ENCODE measurements around the gene GPC1. TPM values are rescaled to one million over a fixed set of nuclear protein-coding genes. Genes with fewer than 3 reads are reported as not detected.
"Not testable (repeated sequence)": the region's sequence is repeated elsewhere in the genome, so short reads cannot be mapped to it uniquely, and the experiment has no call there.

Gene GPC1
- total RNA-seq, 6 experiments from 2014 or later, result 20.7 to 44.5 (median 27.8) TPM

GRCh38 chr2:240491483-240491882 is 56.0 kb downstream of the GPC1 start:
- intact Hi-C loops (cut with DNase I), result no loop called here
- H3K27ac ChIP-seq, result no peak overlapping the region
- H3K36me3 ChIP-seq, result no peaks in the 10 kb centered on the region
- TF ChIP-seq, protein P1, sequence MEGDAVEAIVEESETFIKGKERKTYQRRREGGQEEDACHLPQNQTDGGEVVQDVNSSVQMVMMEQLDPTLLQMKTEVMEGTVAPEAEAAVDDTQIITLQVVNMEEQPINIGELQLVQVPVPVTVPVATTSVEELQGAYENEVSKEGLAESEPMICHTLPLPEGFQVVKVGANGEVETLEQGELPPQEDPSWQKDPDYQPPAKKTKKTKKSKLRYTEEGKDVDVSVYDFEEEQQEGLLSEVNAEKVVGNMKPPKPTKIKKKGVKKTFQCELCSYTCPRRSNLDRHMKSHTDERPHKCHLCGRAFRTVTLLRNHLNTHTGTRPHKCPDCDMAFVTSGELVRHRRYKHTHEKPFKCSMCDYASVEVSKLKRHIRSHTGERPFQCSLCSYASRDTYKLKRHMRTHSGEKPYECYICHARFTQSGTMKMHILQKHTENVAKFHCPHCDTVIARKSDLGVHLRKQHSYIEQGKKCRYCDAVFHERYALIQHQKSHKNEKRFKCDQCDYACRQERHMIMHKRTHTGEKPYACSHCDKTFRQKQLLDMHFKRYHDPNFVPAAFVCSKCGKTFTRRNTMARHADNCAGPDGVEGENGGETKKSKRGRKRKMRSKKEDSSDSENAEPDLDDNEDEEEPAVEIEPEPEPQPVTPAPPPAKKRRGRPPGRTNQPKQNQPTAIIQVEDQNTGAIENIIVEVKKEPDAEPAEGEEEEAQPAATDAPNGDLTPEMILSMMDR (IDR thresholded peaks at IDR 0.05), result no peak
- TF ChIP-seq POLR2A (IDR thresholded peaks at IDR 0.05), result no peak
- H3K4me1 ChIP-seq, result no peaks in the 10 kb centered on the region
- DNase-seq, result no peak
- H3K4me3 ChIP-seq, result no peak overlapping the region
- WGBS (ENCODE audit: insufficient coverage, low coverage, low lambda C conversion rate, missing lambda C conversion rate), result 82% methylated on average over 2 of the region's 2 CpGs
- H3K9me3 ChIP-seq, result no peaks in the 10 kb centered on the region
- ATAC-seq, result no peak
- no peaks in the 10 kb centered on the region for H3K27me3 ChIP-seq

DNA sequence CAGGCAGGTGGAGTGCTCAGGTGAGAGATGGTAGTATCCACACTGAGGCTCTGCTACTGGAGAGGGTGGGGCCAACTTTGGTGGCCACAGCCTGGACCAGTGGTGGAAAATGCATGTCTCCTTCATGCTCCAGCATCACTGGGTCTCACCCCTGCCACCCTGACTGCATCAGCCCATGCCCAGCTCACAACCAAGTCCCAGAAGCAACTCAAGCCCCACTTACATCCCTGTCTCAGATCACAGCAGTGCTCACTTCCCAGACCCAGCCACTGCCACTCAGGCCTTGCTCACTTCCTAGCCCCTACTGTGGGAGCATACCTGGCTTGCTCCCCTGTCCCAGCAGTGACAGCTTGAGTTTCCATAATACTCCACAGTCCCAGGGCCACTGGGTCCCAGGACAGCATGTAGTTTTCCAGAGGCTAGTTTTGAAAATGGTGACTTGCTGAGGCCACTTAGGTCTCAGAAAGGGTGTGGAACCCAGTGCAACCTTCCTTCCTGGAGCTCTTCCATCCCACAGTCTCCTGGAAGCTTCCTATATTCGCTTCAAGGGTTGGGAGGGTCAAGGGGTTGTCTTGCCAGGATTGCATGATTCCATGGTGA is 58.8 kb downstream of the GPC1 start:
- H3K27me3 ChIP-seq, result no peaks in the 10 kb centered on the region
- H3K27ac ChIP-seq, result no peak overlapping the region
- WGBS (ENCODE audit: insufficient coverage, low coverage, low lambda C conversion rate, missing lambda C conversion rate), result no CpG with 5 or more reads among the region's 1 CpG
- H3K4me3 ChIP-seq, result no peak overlapping the region
- H3K36me3 ChIP-seq, result no peaks in the 10 kb centered on the region
- intact Hi-C loops (cut with DNase I), result no loop called here
- TF ChIP-seq, protein P1 (IDR thresholded peaks at IDR 0.05), result no peak
- no peak for TF ChIP-seq POLR2A (IDR thresholded peaks at IDR 0.05)
- H3K9me3 ChIP-seq, result no peaks in the 10 kb centered on the region
- peak in 1 of 4 donors; percentile 28 for ATAC-seq
- DNase-seq, result no peak
- H3K4me1 ChIP-seq, result no peaks in the 10 kb centered on the region

DNA sequence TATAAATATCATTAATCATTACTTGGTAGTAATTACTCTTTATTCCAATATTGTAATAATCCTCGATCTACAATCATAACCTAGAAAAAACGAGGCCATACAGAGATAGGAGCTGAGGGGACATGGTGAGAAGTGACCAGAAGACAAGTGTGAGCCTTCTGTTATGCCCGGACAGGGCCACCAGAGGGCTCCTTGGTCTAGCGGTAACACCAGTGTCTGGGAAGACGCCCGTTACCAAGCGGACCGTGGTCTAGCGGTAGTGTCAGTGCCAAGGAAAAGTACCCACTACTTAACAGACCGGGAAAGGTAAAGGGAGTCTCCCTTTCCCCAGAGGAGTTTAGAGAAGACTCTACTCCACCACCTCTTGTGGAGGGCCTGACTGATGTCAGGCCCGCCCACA is 59.5 kb downstream of the GPC1 start:
- H3K4me1 ChIP-seq; H3K9me3 ChIP-seq; intact Hi-C loops (cut with DNase I); ATAC-seq; H3K27me3 ChIP-seq; H3K4me3 ChIP-seq; H3K27ac ChIP-seq; H3K36me3 ChIP-seq; DNase-seq: not testable (repeated sequence)
- 80% methylated on average over 11 of the region's 11 CpGs for WGBS (ENCODE audit: insufficient coverage, low coverage, low lambda C conversion rate, missing lambda C conversion rate)
- TF ChIP-seq, protein P1 (IDR thresholded peaks at IDR 0.05), result peak in 2 of 4 donors; percentile 24 to 31

GRCh38 chr2:240497082-240497481 is 61.6 kb downstream of the GPC1 start:
- H3K27me3 ChIP-seq; ATAC-seq; H3K9me3 ChIP-seq; H3K27ac ChIP-seq; DNase-seq; intact Hi-C loops (cut with DNase I); H3K4me1 ChIP-seq; H3K36me3 ChIP-seq; H3K4me3 ChIP-seq: not testable (repeated sequence)
- 97% methylated on average over 5 of the region's 7 CpGs for WGBS (ENCODE audit: insufficient coverage, low coverage, low lambda C conversion rate, missing lambda C conversion rate)

DNA sequence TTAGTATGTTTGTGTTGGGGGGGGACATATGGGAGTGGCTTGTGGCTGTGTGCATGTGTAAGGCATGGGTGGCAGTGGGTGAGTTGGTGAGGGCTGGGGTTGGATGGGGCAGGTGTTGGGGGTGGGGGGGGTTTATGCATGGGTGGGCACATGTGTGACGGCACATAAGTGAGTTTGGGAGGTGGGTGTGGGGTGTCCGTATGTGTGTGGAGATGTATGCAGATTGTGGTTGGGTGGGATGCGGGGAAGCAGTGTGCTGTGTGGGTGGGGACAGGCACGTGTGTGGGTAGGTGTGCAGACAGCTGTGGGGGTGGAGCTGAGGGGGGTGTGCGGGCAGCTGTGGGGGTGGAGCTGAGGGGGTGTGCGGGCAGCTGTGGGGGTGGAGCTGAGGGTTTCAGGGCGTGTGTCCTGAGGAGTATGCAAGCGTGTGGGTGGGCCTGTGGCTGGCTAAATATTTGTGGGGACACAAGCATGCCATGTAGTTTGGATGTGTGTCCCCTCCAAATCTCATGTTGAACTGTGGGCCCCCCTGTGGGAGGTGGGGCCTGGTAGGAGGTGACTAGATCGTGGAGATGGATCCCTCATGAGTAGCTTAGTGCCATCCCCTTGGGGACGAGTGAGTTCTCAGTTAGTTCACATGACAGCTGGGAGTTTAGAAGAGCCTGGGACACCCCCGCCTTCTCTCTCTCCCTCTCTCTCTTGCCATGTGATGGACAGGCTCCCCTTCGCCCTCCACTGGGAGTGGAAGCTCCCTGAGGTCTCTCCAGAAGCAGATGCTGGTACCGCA is 62.9 kb downstream of the GPC1 start:
- Histone ChIP-seq H3K9me3 (no peaks in the 10 kb centered on the region), H3K36me3 (no peaks in the 10 kb centered on the region), H3K4me3 (no peak overlapping the region), H3K27me3 (no peaks in the 10 kb centered on the region), H3K4me1 (no peaks in the 10 kb centered on the region), H3K27ac (no peak overlapping the region)
- TF ChIP-seq, protein P1 (IDR thresholded peaks at IDR 0.05), result no peak
- TF ChIP-seq POLR2A (IDR thresholded peaks at IDR 0.05), result no peak
- ATAC-seq (no peak), DNase-seq (peak in 1 of 3 donors; percentile 21)
- intact Hi-C loops (cut with DNase I), result no loop called here
- 89% methylated on average over 9 of the region's 13 CpGs for WGBS (ENCODE audit: insufficient coverage, low coverage, low lambda C conversion rate, missing lambda C conversion rate)

Data from right lobe of liver (tissue), 6 donors.